NCI-H1694 treated with DMSO at 0.1 percent for 48 hours (cell line): ENCODE results near the gene MPPED1.

Experiments used
- DNase-seq: peaks from one replicate; lab custom pipeline; 2025; lab: John Stamatoyannopoulos, UW

MPPED1 gene

DNA sequence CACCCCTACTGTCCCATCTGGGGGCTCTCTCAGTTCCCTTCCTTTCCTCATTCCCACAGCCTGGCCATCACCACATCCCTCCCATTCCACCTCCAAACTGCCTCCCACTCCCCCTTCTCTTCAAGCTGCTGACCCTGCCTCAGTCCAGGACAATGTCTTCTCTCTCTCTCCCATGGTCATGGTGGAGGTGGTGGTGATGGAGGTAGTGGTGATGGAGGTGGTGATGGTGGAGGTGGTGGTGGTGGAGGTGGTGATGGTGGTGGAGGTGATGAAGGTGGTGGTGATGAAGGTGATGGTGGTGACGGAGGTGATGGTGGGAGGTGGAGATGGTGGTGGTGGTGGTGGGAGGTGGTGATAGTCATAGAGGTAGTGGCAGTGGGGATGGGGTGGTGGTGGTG lies 87.0 kb downstream of the MPPED1 start:
- DNase-seq, result no peak

DNA sequence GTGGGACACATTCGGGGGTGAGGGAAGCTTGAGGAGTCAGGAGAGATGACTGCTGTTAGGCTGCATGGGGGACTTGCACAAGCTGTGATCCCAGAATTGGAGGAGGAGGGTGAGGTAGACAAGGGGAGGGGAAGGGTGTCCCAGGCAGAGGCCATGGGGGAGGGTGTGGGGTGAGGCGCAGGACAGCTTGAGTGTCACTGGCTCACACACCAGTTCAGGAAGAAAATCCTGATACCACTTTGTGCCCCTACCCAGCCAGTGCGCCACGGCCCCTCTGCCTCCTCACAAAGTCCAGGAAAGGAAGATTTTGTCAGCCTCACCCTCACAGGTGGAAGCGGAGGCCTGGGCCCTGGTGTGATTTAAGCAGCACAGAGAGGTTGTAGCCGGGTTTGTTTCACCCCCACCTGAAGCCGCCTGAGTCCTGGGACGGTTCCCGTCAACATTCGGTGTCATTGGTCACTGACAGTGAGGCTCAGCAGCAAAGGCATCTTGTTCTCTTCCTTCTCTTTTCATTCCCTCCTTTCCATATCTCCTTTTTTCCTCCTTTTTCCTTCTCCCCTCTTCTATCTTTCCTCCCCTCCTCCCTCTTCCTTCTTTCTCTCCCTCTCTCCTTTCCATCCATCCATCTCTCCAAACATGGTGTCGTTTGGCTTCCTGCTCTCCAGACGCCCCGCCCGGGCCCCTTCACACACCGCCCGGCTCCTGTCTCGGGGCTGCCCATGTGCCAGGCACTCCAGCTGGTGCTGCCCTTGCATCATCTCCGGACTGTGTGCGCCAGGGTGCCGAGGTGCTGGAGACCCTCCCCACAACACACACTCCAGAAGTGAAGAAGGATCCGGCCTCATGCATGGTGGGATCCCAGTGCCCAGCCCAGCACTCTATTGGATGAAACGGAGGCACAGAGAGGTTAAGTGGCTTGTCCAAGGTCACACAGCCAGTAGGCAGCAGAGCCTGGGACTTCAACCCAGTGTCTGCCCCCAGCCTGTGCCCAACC lies 89.3 kb downstream of the MPPED1 start:
- DNase-seq, result no peak

DNA sequence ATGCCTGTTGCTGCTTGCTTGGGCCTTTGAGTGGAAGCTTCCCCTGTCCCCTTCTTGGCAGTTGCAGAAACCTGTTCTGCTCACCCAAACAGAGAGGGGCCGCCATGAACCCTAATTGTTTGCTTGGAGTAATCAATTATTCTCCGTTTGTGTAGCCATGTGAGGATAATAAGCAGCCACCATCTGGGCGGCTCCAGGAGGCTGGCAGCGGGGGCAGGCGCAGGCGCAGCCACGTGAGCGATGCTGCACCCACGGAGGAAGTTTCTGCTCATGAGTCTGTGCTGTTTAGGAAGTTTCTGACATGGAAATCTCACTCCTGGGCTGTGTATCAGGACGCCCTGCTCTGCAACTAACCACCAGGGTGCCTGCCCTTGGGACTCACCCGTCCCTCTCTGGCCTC lies 90.1 kb downstream of the MPPED1 start:
- peak; percentile 83 for DNase-seq

DNA sequence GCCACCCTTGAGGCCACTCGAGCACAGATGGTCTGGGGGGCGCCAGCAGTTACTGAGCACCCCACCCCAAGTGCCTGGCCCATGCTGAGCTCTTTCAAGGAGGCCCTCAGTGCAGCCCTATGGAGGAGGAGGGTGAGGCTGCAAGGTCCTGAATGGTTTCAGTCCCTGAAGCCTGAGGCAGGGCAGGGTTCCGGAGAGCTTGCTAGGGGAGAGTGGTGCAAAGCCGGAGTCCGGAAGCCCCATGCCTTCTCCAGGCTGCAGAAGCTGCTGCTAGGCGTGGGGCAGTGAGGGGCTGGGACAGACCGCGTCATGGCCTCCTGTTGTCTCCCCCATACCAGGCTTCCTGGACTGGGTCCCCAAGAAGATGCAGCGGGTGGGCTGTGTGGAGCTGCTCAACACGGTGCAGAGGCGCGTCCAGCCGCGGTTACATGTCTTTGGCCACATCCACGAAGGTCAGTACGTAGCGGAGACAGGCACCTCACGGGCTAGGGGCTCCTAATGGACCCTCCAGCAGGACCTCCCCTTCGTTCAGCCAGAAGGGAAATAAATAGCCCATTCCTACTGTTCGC lies 90.6 kb downstream of the MPPED1 start:
- no peak for DNase-seq

DNA sequence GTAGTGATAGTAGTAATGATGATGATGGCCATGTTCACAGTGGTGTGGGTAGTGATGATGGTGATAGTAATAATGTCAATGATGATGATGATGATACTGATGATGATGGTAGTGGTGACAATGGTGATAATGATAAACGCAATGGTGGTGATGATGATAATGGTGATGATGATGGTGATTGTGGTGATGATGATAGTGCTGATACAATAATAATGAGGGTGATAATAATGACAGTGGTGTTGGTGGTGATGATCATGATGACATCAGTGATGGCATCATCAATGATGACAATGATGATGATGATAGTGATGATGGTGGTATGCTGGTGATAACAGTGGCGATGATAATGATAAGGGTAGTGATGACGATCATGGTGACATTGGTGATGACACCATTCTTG lies 92.3 kb downstream of the MPPED1 start:
- DNase-seq, result no peak

DNA sequence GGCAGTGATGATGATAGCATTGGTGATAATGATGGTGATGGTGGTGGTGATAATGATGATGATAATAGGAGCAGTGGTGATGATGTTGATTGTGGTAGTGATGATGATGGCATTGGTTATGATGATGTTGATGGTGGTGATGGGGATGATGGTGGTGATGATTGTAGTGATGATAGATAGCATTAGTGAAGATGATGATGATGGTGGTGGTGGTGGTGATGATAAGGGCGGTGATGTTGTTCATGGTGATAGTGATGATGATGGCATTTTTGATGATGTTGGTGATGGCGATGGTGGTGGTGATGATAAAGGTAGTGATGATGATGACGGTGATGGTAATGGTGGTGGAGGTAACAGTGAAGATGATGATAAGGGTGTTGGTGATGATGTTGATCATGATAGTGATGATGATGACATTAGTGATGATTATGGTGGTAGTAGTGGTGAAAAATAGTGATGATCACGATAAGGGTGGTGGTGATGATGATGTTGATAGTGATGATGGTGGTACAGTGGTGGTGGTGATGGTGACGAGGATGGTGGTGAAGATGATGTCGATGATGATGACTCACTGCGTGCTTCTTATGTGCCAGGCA lies 93.0 kb downstream of the MPPED1 start:
- no peak for DNase-seq

DNA sequence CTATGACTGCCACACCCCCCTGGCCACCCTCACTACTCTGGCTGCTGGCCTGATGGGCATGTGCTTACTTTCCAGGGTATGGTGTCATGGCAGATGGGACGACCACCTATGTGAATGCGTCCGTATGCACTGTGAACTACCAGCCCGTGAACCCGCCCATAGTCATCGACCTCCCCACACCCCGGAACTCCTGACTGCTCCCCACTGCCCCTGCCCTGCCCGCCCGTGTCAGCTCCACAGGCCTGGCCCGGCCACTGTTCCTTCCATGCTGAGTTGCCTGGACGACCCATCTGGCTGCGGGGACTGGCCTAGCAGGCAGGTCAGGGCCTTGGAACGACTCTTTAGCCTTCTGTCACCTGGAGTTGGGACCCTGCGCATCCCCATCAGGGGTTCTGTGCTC lies 93.6 kb downstream of the MPPED1 start:
- DNase-seq, result no peak

DNA sequence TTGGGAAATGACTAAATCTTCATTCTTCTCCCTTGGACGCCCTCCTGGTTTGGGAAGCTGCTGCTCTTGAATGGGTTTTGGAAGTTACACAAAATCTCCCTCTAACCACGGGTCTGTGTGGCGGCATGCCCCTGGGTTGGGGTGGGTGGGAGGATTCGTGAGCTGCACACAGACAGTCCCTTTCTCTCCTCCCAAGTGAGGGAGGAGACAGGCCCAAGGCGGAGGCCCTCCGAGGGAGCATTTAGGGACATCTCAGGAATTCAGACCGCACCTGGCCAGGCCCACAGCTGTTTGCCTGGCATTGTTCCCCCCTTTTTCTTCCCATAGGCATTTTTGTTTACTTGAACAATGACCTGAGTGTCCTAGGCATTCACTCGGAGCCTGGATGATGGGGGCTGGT lies 94.1 kb downstream of the MPPED1 start:
- DNase-seq, result no peak

DNA sequence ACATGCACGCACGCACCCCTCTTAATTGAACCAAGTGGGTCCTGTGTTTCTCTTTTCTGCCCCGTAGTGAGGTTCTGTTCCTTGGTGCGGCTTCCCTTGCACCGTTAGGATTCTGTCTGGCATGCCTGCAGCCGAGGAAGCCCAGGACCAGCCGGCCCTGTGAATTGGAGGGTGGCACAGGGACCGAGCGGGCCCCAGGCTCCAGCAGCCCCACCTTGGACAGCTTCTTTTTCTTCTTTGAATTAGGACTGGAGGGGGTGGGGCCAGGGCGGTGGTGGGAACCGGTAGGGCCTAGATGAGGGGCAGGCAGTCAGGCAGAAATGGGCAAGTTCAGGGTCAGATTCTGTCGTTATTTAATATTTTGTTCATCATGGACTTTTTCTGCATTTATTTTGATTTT lies 94.7 kb downstream of the MPPED1 start:
- no peak for DNase-seq

DNA sequence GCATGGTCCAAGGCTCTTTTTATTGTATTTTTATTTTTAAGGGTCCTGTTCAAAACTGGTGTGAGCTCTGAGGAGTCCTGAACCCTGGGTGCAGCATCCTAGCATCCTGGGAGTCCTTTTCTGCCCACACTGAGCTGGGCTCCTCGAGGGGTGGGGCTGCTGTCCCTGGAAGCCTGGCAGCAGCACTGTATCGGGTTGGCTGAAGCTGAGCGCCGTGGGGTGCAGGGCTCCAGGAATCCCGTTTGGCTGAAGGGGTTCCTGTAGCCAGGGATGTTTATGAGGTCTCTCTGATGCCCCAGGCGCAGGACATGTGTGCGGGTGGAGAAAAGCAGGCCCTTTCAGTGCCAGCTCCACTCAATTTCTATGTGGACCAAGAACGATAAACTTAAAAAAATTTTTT lies 95.4 kb downstream of the MPPED1 start:
- DNase-seq, result no peak

DNA sequence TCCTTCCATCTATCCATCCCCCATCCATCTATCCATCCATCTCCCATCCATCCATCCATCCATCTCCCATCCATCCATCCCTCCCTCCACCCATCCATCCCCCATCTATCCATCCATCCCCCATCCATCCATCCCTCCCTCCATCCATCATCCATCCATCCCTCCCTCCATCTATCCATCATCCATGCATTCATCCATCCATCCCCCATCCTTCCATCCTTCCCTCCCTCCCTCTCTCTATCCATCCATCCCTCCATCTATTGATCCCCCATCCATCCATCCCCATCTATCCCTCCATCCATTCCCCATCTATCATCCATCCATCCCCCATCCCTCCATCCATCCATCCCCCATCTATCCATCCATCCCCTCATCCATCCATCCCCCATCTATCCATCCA lies 96.7 kb downstream of the MPPED1 start:
- DNase-seq, result no peak

DNA sequence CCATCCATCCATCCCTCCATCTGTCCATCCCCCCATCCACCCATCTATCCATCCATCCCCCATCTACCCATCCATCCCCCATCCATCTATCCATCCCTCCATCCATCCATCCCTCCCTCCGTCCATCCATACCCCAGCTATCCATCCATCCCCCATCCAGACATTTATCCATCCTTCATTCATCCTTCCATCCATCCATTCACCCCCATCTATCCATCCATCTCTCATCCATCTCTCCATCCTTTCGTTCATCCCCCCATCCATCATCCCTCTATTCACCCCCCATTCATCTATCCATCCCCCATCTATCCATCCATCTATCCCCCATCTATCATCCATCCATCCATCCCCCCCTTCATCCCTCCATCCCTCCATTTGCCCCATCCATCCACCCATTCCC lies 97.5 kb downstream of the MPPED1 start:
- DNase-seq, result no peak

DNA sequence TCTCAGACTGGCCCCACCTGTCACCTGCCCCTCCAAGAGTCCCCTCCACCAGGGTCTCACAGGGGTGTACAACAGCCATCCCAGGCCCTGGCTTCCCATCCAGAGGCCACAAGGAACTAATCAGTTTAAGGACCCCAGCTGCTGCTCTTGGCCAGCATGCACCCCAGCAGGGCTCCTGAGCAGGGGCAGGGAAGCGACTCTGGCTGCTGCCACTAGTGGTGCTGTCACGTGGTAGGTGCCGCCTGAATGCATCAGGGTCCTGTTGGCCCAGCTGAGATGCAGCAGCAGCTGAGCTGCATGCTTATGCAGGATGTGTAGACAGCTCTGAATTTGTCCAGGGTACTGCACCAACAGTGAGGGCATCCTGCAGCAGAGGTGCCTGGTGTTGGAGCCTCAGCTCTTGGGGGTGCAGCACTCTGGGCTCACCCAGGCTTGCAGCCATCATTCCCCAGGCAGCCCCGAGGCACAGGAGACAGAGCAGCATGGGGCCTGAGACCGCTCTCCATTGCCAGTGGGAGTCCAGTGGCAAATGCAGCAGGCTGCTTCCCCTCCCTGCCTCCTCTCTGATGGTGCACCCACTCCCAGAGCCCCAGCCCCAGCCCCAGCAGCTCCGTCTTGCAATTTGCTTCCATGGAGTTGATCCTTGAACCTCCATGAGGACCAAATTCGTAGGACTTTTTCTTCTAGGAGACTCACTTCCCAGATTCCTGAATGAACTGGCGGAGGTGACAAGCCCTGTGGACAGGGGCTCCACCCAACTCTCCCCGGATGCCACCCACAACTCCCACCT lies 98.7 kb downstream of the MPPED1 start:
- DNase-seq, result no peak

DNA sequence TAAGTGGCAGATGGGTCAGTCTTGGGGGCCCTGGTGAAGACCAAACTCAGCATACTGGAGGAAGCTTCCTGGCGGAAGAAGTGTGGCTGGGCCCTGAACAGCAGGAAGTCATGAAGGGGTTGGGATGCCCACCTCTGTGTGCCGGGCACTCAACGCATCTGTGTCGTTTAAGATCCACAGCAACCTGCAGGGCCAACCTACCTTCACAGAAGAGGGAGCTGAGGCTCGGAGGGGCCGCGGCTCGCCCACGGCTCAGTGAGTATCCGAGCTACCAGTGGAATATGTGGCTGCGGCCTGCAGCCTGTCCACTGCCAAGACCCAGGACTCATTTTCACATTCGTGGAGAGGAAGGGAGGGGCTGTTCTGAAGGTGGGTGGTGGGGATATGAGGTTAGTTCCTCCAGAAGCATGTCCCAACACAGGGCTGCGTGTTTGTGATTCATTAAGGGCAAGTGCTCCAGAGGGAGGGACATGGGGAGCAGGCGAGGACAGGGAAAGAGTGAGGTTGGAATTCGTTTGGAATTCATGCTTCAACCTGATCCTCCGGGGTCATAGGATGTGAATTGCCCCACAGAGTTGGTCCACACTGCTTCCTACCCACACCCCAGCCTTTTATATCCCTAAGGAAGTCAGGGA lies 99.6 kb downstream of the MPPED1 start:
- DNase-seq, result no peak

DNA sequence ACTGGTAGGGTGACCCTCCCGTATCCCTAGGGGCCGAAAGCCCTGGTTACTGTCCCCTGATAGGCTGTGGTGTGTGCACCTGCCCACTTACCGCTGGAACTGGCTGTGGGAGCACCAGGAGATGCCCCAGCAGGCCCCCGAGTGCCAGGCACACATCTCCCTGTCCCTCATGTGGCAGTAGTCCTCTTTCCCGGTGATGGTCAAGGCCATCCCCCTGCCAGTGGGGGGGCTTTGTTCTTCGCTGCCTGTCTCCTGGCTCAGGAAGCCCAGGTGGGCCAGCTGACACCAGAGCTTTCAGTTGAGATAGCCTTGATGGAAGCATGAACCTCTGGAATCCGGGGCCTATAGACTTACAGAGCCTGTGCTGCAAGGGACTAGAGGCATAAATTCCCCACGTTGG lies 100.5 kb downstream of the MPPED1 start:
- no peak for DNase-seq

DNA sequence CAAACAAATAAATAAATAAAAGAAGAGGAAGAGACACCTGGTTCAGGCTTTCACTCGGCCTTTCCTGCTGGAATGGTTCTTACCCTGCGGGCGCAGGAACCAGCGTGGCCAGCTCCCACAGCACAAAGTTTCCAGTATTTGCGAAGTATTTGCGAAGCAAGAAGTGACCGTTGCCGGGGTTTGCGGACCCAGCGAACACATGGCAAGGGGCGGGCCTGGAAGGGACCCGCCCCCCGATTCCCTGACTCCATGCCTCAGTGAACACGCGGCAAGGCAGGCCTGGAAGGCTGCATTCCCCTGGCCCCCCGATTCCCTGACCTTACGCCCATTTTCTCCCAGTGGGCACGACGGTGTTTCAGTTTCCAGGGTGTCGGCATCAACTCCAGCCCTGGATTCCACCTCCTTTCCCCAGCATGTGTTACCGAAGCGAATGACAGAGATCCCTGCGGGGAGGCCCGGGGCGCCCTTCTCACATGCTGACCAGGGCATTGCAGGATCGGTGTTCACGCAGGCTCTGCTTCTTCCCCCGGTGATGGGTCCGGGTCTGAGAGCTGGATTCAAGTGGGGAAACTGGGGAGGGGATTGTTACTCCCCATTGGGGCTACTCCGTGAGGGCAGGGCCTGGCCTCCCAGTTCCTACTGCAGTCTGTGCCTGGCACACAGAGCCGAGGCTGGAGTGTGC lies 102.8 kb downstream of the MPPED1 start:
- DNase-seq, result no peak

DNA sequence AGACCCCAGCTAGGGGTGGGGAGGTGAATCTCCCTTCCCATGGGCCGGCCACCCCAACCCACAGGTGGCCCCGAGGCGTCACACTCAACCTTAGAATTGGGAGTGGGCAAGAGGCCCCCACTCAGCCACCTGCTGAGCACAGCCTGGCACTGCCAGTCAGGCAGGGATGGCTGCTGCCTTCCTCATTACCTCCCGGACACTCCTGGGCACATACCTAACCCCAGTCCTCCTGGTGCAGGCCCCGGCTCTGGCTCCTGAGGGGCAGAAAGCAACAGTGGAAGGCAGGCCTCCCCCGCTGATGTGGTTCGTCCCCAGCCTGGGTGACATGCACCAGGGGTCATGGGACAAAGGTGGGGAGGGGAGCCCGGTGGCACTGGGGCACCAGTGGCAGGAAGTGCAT lies 103.6 kb downstream of the MPPED1 start:
- DNase-seq, result no peak

DNA sequence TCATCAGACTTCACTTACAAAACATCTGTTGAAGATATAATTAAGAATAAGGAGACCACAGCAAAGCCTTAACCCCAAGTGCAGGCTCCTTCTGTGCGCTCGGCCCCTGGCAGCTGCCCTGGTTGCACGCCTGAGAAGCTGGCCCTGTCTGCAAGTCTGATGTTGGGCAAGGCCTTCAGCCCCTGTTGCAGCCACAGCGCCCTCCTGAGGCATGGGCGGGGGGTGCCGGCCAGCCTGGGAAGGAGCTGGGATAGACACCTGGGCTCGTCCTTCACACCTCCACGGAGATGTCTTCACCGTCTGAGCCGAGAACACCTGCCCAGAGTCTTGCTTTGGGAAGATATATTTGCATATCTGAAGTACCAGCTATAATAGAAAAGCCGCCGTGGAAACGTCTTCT lies 104.1 kb downstream of the MPPED1 start:
- no peak for DNase-seq

DNA sequence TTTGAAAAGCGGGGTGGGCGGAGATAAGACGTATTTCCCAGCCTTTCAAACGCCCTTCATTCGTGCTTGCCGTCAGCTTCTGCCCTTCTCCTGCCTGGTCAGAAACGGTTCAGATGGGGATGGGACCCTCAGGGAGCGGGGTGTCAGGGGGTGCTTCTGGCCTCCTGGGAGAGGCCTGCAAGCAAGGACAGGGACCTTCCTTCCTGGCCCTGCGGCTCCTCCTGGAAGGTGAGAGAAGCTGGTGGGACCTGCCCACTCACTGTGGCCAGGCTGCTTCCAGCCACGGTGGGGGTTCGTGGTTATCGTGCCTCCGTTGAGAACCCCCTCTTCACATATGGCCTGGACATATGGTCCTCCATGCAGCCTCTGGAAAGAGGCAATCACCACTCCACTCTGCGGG lies 104.6 kb downstream of the MPPED1 start:
- no peak for DNase-seq

DNA sequence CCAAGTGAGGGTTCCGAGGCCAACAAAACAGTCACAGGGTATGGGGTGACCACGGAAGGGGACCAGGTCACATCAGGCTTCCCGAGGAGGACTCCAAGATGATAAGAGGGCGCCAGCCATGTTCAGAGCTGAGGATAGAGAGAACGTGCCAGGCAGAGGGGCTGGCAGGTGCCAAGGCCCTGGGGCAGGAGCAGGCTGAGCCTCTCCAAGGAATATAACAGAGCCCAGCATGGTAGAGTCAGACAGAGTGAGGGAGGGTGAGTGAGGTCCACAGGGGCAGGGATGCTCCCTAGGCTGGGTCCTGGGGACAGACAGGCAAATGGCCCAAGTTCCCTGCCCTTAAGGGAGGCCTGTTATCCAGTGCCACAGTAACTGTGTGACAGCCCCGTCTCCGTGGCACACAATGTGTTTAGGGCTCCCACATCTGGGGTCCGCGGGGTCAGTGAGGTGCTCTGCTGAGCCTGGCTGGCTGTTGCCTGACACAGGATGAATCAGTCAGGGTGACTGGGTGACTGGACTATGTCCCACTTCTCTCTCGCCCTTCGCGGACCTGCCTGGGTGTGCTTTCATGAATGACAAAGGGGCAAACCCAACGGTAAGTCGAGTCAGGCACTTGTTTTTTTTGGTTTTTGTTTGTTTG lies 105.3 kb downstream of the MPPED1 start:
- DNase-seq, result no peak

DNA sequence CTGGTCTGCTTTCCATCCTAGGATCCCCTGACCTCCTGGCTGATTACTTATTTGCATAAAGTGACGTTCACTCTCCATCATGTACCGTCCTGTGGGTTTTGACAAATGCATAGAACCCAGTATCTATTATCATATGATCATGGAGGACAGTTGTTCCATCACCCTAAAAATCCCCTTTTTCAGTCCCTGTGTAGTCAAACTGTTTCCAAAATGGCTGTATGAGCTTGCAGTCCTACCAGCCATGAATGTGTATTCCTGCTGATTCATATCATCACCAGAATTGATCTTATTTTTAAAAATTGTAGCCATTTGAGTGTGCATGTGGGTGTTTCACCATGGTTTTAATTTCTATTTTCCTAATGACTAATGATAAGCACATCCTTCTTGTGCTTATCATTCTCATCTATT lies 108.8 kb downstream of the MPPED1 start:
- DNase-seq, result no peak
